Measurements from ENCODE around the gene CBLN3.

- TF ChIP-seq REST (IDR thresholded peaks at IDR 0.05) (no peak), CTCF (IDR thresholded peaks at IDR 0.05; ENCODE audit: low read depth, low read length, missing input control) (no peak), YY1 (IDR thresholded peaks at IDR 0.05) (no peak), TAF1 (conservative IDR thresholded peaks at IDR 0.05) (no peak), FOXA1 (IDR thresholded peaks at IDR 0.05) (no peak)
Measured at GRCh38 chr14:24422694-24423601, 6.5 kb downstream of the CBLN3 start.
